Measurements from ENCODE around the gene LRRC56.

LRRC56 gene

GRCh38 chr11:568306-569157 is 31.2 kb downstream of the LRRC56 start (continued):
- no peak for TF ChIP-seq ZNF280D (tag by site-specific recombination; IDR thresholded peaks at IDR 0.05)
- no peak for TF ChIP-seq YY1 (tag by site-specific recombination; IDR thresholded peaks at IDR 0.05)
- TF ChIP-seq ZFHX2 (tag by site-specific recombination; conservative IDR thresholded peaks at IDR 0.05) = no peak
- TF ChIP-seq ZNF626 (tag by site-specific recombination; IDR thresholded peaks at IDR 0.05) = no peak
- TF ChIP-seq, protein P1, sequence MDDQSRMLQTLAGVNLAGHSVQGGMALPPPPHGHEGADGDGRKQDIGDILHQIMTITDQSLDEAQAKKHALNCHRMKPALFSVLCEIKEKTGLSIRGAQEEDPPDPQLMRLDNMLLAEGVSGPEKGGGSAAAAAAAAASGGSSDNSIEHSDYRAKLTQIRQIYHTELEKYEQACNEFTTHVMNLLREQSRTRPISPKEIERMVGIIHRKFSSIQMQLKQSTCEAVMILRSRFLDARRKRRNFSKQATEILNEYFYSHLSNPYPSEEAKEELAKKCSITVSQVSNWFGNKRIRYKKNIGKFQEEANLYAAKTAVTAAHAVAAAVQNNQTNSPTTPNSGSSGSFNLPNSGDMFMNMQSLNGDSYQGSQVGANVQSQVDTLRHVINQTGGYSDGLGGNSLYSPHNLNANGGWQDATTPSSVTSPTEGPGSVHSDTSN (CRISPR knock-in tag; IDR thresholded peaks at IDR 0.05) = peak; percentile 10; the same call in 1 of the 2 replicates
- TF ChIP-seq, protein P2, sequence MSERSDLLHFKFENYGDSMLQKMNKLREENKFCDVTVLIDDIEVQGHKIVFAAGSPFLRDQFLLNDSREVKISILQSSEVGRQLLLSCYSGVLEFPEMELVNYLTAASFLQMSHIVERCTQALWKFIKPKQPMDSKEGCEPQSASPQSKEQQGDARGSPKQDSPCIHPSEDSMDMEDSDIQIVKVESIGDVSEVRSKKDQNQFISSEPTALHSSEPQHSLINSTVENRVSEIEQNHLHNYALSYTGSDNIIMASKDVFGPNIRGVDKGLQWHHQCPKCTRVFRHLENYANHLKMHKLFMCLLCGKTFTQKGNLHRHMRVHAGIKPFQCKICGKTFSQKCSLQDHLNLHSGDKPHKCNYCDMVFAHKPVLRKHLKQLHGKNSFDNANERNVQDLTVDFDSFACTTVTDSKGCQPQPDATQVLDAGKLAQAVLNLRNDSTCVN (tag by site-specific recombination; optimal IDR thresholded peaks at IDR 0.05) = peak; percentile 10
- TF ChIP-seq, protein P3, sequence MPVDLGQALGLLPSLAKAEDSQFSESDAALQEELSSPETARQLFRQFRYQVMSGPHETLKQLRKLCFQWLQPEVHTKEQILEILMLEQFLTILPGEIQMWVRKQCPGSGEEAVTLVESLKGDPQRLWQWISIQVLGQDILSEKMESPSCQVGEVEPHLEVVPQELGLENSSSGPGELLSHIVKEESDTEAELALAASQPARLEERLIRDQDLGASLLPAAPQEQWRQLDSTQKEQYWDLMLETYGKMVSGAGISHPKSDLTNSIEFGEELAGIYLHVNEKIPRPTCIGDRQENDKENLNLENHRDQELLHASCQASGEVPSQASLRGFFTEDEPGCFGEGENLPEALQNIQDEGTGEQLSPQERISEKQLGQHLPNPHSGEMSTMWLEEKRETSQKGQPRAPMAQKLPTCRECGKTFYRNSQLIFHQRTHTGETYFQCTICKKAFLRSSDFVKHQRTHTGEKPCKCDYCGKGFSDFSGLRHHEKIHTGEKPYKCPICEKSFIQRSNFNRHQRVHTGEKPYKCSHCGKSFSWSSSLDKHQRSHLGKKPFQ (tag by site-specific recombination; IDR thresholded peaks at IDR 0.05) = no peak
- TF ChIP-seq ZNF561 (tag by site-specific recombination; IDR thresholded peaks at IDR 0.05; ENCODE audit: borderline replicate concordance) = 0 out of 2 replicates have a peak, but pooled peaks have one; percentile 14
- no peak for TF ChIP-seq ZSCAN5A (tag by site-specific recombination; IDR thresholded peaks at IDR 0.05)
- TF ChIP-seq, protein P4, sequence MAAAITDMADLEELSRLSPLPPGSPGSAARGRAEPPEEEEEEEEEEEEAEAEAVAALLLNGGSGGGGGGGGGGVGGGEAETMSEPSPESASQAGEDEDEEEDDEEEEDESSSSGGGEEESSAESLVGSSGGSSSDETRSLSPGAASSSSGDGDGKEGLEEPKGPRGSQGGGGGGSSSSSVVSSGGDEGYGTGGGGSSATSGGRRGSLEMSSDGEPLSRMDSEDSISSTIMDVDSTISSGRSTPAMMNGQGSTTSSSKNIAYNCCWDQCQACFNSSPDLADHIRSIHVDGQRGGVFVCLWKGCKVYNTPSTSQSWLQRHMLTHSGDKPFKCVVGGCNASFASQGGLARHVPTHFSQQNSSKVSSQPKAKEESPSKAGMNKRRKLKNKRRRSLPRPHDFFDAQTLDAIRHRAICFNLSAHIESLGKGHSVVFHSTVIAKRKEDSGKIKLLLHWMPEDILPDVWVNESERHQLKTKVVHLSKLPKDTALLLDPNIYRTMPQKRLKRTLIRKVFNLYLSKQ (tag by site-specific recombination; IDR thresholded peaks at IDR 0.05; ENCODE audit: borderline replicate concordance) = no peak
- no peak for TF ChIP-seq ZNF76 (tag by site-specific recombination; IDR thresholded peaks at IDR 0.05; ENCODE audit: borderline replicate concordance, low read depth)
- TF ChIP-seq PRDM10 (tag by site-specific recombination; IDR thresholded peaks at IDR 0.05) = 0 out of 2 replicates have a peak, but pooled peaks have one; percentile 9
- peak; percentile 51; the same call in 1 of the 2 replicates for TF ChIP-seq KLF10 (tag by site-specific recombination; IDR thresholded peaks at IDR 0.05)
- TF ChIP-seq ZNF830 (tag by site-specific recombination; IDR thresholded peaks at IDR 0.05; ENCODE audit: low read depth) = no peak
- TF ChIP-seq ZNF211 (tag by site-specific recombination; IDR thresholded peaks at IDR 0.05; ENCODE audit: low read depth) = no peak

Data from HEK293 (cell line).